K562 (cell line): ENCODE measurements around the gene ANKS1A. TPM values are rescaled to one million over a fixed set of nuclear protein-coding genes. Genes with fewer than 3 reads are reported as not detected.

ENCODE experiments used
- ARID3B ChIP-seq: fragments of 250-450 bp; sonication (Bioruptor Pico); IDR thresholded peaks from 2 replicates; pipeline ENCODE4 v1.4.0; 2020; ENCODE audit warnings: borderline replicate concordance
- BRCA1 ChIP-seq, 2 experiments: fragments of 450-650 bp in 1 of 2; sonication (generic) in 1 of 2; formaldehyde crosslinking in 1 of 2; IDR thresholded peaks; 2 replicates each; pipeline versions ENCODE4 v1.5.0 to v1.6.1; 2017 to 2020; ENCODE audit warnings: mild to moderate bottlenecking in 1 of 2, missing genetic modification reagents in 1 of 2
- GATA2 ChIP-seq: sonication (generic); formaldehyde crosslinking; IDR thresholded peaks from 2 replicates; pipeline ENCODE4 v1.4.0; 2020; ENCODE audit warnings: mild to moderate bottlenecking, missing genetic modification reagents
- IRF1 ChIP-seq: sonication (generic); formaldehyde crosslinking; IDR thresholded peaks from 2 replicates; pipeline ENCODE4 v1.8.0; 2022; ENCODE audit warnings: missing genetic modification reagents, mild to moderate bottlenecking, borderline replicate concordance
- JUND ChIP-seq, 2 experiments: IDR thresholded peaks; 2 replicates in 1 of 2; 3 replicates in 1 of 2; pipeline ENCODE4 v1.6.1; 2011; ENCODE audit warnings: borderline replicate concordance in 2 of 2, low read depth in 2 of 2, low read length in 2 of 2, improper control_type of control experiment in 1 of 2, missing biosample characterization in 1 of 2, missing genetic modification characterization in 1 of 2, missing genetic modification reagents in 1 of 2
- MCM7 ChIP-seq, 2 experiments: fragments of 450-650 bp; IDR thresholded peaks; 2 replicates each; pipeline ENCODE4 v1.6.1; 2016 to 2018
- RBM39 ChIP-seq: fragments of 200-400 bp; formaldehyde crosslinking; optimal IDR thresholded peaks from 2 replicates; pipeline ENCODE3; 2018; ENCODE audit warnings: low read depth, low read length
- SETDB1 ChIP-seq: IDR thresholded peaks from one replicate; pipeline ENCODE4 v1.6.1; 2012; ENCODE audit warnings: low read length, control low read depth, inconsistent platforms
- TCF3 ChIP-seq: sonication (generic); formaldehyde crosslinking; IDR thresholded peaks from 2 replicates; pipeline ENCODE4 v1.4.0; 2020; ENCODE audit warnings: mild to moderate bottlenecking, missing genetic modification reagents
- XRCC4 ChIP-seq: IDR thresholded peaks from one replicate; pipeline ENCODE4 v1.6.1; 2011; ENCODE audit not compliant: insufficient read depth, insufficient read length; ENCODE audit errors: extremely low read depth
- ZBTB17 ChIP-seq: fragments of 450-650 bp; formaldehyde crosslinking; IDR thresholded peaks from 2 replicates; pipeline ENCODE4 v1.4.0; 2020; ENCODE audit warnings: mild to moderate bottlenecking
- ZNF507 ChIP-seq: conservative IDR thresholded peaks from 2 replicates; pipeline ENCODE4 v1.6.1; 2017; ENCODE audit warnings: missing genetic modification characterization, missing compliant biosample characterization
- ZNF639 ChIP-seq, 2 experiments: fragments of 200-800 bp in 1 of 2; sonication (Bioruptor generic) in 1 of 2; sonication (generic) in 1 of 2; formaldehyde crosslinking in 1 of 2; IDR thresholded peaks in 1 of 2; conservative IDR thresholded peaks in 1 of 2; 2 replicates each; pipeline versions ENCODE4 v1.5.0 to v1.6.1; 2016 to 2020; ENCODE audit warnings: missing compliant biosample characterization in 1 of 2, missing genetic modification characterization in 1 of 2, missing genetic modification reagents in 1 of 2
- ZNF780A ChIP-seq: fragments of 250-450 bp; sonication (Bioruptor Pico); IDR thresholded peaks from 2 replicates; pipeline ENCODE4 v1.5.0; 2021; ENCODE audit warnings: mild to moderate bottlenecking
- polyA plus RNA-seq, 8 experiments: library from polyadenylated mRNA; depleted of rRNA in 4 of 8; stranded (reverse) in 5 of 8; unstranded in 3 of 8; fragments of >200 nt; fragmentation: Nextera tagmentation in 2 of 8; fragmentation: Illumina TruSeq in 1 of 8; extraction: Ambion mirVana in 2 of 8; extraction: Trizol in 1 of 8; gene quantifications; 2 replicates each; pipeline versions ENCODE4 v1.2.1 to v1.2.3, GENCODE V29; 2011 to 2014; ENCODE audit warnings: inconsistent platforms in 1 of 8, missing spikeins in 1 of 8
- total RNA-seq, 7 experiments: library from RNA; depleted of rRNA in 6 of 7; stranded (reverse); fragments of >200 nt in 6 of 7; fragmentation: Illumina TruSeq in 2 of 7; extraction: Trizol in 2 of 7; gene quantifications; 2 replicates each; pipeline versions ENCODE4 v1.2.1 to v1.2.3, GENCODE V29; 2011 to 2021; ENCODE audit warnings: low replicate concordance in 1 of 7
- TF ChIP-seq, protein P1 (sequence below): IDR thresholded peaks from 2 replicates; pipeline ENCODE4 v1.6.1; 2016; ENCODE audit warnings: missing genetic modification characterization, missing compliant biosample characterization
- TF ChIP-seq, protein P2 (sequence below), 3 experiments: IDR thresholded peaks in 2 of 3; conservative IDR thresholded peaks in 1 of 3; 2 replicates each; pipeline ENCODE4 v1.5.1; 2011 to 2012; ENCODE audit warnings: low read length in 3 of 3, mild to moderate bottlenecking in 3 of 3, control low read depth in 2 of 3, improper control_type of control experiment in 1 of 3, inconsistent platforms in 1 of 3, low read depth in 1 of 3, mixed read lengths in 1 of 3, moderate library complexity in 1 of 3; ENCODE audit not compliant: insufficient read depth in 2 of 3

The ANKS1A gene
- total and polyA plus RNA-seq, 9 of the 15 experiments (the other 6 are each of a cell fraction or from before 2014, with no cell fraction given), result 1.1 to 13.8 (median 5.3) TPM

- peak; percentile 66; the same call in 1 of the 2 replicates for TF ChIP-seq GATA2
- peak in 1 of 2 experiments; percentile 59; a peak in 1 of 4 replicates for TF ChIP-seq ZNF639 (CRISPR knock-in tag; conservative IDR thresholded peaks at IDR 0.05 in 1 of 2, IDR thresholded peaks at IDR 0.05 in 1 of 2)
- TF ChIP-seq ARID3B (CRISPR knock-in tag), result 0 out of 2 replicates have a peak, but pooled peaks have one; percentile 55
- no peak for TF ChIP-seq IRF1 (CRISPR knock-in tag)
- no peak for TF ChIP-seq ZNF507
- TF ChIP-seq ZNF780A, result no peak
- TF ChIP-seq, protein P1, sequence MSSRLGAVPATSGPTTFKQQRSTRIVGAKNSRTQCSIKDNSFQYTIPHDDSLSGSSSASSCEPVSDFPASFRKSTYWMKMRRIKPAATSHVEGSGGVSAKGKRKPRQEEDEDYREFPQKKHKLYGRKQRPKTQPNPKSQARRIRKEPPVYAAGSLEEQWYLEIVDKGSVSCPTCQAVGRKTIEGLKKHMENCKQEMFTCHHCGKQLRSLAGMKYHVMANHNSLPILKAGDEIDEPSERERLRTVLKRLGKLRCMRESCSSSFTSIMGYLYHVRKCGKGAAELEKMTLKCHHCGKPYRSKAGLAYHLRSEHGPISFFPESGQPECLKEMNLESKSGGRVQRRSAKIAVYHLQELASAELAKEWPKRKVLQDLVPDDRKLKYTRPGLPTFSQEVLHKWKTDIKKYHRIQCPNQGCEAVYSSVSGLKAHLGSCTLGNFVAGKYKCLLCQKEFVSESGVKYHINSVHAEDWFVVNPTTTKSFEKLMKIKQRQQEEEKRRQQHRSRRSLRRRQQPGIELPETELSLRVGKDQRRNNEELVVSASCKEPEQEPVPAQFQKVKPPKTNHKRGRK (tag), result no peak
- TF ChIP-seq XRCC4, result no peak
- TF ChIP-seq RBM39, result no peak
- no peak for TF ChIP-seq BRCA1 (IDR thresholded peaks at IDR 0.05)
- no peak for TF ChIP-seq BRCA1 (CRISPR knock-in tag; IDR thresholded peaks at IDR 0.05)
- TF ChIP-seq, protein P2, sequence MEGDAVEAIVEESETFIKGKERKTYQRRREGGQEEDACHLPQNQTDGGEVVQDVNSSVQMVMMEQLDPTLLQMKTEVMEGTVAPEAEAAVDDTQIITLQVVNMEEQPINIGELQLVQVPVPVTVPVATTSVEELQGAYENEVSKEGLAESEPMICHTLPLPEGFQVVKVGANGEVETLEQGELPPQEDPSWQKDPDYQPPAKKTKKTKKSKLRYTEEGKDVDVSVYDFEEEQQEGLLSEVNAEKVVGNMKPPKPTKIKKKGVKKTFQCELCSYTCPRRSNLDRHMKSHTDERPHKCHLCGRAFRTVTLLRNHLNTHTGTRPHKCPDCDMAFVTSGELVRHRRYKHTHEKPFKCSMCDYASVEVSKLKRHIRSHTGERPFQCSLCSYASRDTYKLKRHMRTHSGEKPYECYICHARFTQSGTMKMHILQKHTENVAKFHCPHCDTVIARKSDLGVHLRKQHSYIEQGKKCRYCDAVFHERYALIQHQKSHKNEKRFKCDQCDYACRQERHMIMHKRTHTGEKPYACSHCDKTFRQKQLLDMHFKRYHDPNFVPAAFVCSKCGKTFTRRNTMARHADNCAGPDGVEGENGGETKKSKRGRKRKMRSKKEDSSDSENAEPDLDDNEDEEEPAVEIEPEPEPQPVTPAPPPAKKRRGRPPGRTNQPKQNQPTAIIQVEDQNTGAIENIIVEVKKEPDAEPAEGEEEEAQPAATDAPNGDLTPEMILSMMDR (IDR thresholded peaks at IDR 0.05 in 2 of 3, conservative IDR thresholded peaks at IDR 0.05 in 1 of 3; ENCODE audit: insufficient read depth in 2 of 3, low read depth in 1 of 3, low read length in 3 of 3), result no peak; a peak in 1 of 6 replicates
- TF ChIP-seq ZBTB17 (CRISPR knock-in tag), result peak; percentile 92
- TF ChIP-seq TCF3, result no peak
- peak; percentile 41 for TF ChIP-seq SETDB1
- TF ChIP-seq JUND (IDR thresholded peaks at IDR 0.05; ENCODE audit: borderline replicate concordance, low read depth, low read length), result peak; percentile 91
- TF ChIP-seq JUND (tag; IDR thresholded peaks at IDR 0.05; ENCODE audit: borderline replicate concordance, low read depth, low read length), result peak; percentile 93
- TF ChIP-seq MCM7 (IDR thresholded peaks at IDR 0.05), result no peak
These were observed 1.1 kb upstream of the ANKS1A start, which contains the start of gene TAF11 (continued) for GRCh38 chr6:34887753-34888513.
